GM12878 (cell line): ENCODE measurements around the gene CLK2.

Experiments
- BRCA1 ChIP-seq: IDR thresholded peaks from 2 replicates; pipeline ENCODE4 v1.6.1; 2011; ENCODE audit warnings: low read depth, low read length, improper control_type of control experiment
- EP300 ChIP-seq, 2 experiments: fragments of 150-350 bp in 1 of 2; IDR thresholded peaks; 2 replicates each; pipeline ENCODE4 v1.6.1; 2011 to 2012; ENCODE audit warnings: low read depth in 2 of 2, low read length in 2 of 2, borderline replicate concordance in 1 of 2, improper control_type of control experiment in 1 of 2, inconsistent platforms in 1 of 2; ENCODE audit not compliant: control insufficient read depth in 1 of 2
- MAX ChIP-seq: IDR thresholded peaks from 2 replicates; pipeline ENCODE4 v1.6.1; 2012; ENCODE audit warnings: low read depth, low read length, improper control_type of control experiment
- MYC ChIP-seq: IDR thresholded peaks from 2 replicates; pipeline ENCODE4 v1.6.1; 2011; ENCODE audit warnings: mild to moderate bottlenecking, low read length, moderate library complexity, inconsistent platforms; ENCODE audit not compliant: insufficient read depth, insufficient replicate concordance, insufficient read length, severe bottlenecking
- NR2C2 ChIP-seq: IDR thresholded peaks from 2 replicates; pipeline ENCODE4 v1.6.1; 2011; ENCODE audit warnings: borderline replicate concordance, low read depth; ENCODE audit not compliant: control insufficient read depth, insufficient read length
- POLR2AphosphoS5 ChIP-seq: IDR thresholded peaks from 2 replicates; pipeline ENCODE4 v1.6.1; 2011; ENCODE audit warnings: mild to moderate bottlenecking, low read length, inconsistent platforms
- TCF12 ChIP-seq: IDR thresholded peaks from 2 replicates; pipeline ENCODE4 v1.6.1; 2011; ENCODE audit warnings: low read depth, mild to moderate bottlenecking, low read length
- TCF7 ChIP-seq: IDR thresholded peaks from 2 replicates; pipeline ENCODE4 v1.6.1; 2014; ENCODE audit warnings: antibody characterized with exemption, borderline replicate concordance
- TF ChIP-seq, protein P1 (sequence below), 3 experiments: IDR thresholded peaks in 2 of 3; conservative IDR thresholded peaks in 1 of 3; 2 replicates each; pipeline ENCODE4 v1.5.1; 2011; ENCODE audit warnings: low read depth in 3 of 3, low read length in 3 of 3, mild to moderate bottlenecking in 3 of 3, control low read depth in 2 of 3, moderate library complexity in 2 of 3, inconsistent platforms in 1 of 3, mixed read lengths in 1 of 3; ENCODE audit not compliant: control insufficient read depth in 2 of 3, insufficient read depth in 1 of 3; ENCODE audit errors: extremely low read depth in 1 of 3

- TF ChIP-seq BRCA1 (no peak), TCF7 (no peak), MYC (no peak), POLR2AphosphoS5 (no peak), TCF12 (no peak), EP300 (IDR thresholded peaks at IDR 0.05; ENCODE audit: borderline replicate concordance in 1 of 2, control insufficient read depth in 1 of 2, low read depth in 2 of 2, low read length in 2 of 2) (no peak), NR2C2 (no peak), MAX (no peak)
- TF ChIP-seq, protein P1, sequence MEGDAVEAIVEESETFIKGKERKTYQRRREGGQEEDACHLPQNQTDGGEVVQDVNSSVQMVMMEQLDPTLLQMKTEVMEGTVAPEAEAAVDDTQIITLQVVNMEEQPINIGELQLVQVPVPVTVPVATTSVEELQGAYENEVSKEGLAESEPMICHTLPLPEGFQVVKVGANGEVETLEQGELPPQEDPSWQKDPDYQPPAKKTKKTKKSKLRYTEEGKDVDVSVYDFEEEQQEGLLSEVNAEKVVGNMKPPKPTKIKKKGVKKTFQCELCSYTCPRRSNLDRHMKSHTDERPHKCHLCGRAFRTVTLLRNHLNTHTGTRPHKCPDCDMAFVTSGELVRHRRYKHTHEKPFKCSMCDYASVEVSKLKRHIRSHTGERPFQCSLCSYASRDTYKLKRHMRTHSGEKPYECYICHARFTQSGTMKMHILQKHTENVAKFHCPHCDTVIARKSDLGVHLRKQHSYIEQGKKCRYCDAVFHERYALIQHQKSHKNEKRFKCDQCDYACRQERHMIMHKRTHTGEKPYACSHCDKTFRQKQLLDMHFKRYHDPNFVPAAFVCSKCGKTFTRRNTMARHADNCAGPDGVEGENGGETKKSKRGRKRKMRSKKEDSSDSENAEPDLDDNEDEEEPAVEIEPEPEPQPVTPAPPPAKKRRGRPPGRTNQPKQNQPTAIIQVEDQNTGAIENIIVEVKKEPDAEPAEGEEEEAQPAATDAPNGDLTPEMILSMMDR (IDR thresholded peaks at IDR 0.05 in 2 of 3, conservative IDR thresholded peaks at IDR 0.05 in 1 of 3; ENCODE audit: control insufficient read depth in 2 of 3, extremely low read depth in 1 of 3, insufficient read depth in 1 of 3, low read depth in 3 of 3, low read length in 3 of 3), result peak; percentile 40 to 48 (median 41); a peak in 5 of 6 replicates
Measured at GRCh38 chr1:155277902-155278688, 4.8 kb upstream of the CLK2 start.
